HepG2 (cell line): ENCODE results near the gene HSPA1A. TPM values are rescaled to one million over a fixed set of nuclear protein-coding genes. Genes with fewer than 3 reads are reported as not detected.

Experiments used
- AHR ChIP-seq: IDR thresholded peaks from 2 replicates; pipeline ENCODE4 v1.6.1; 2018; ENCODE audit warnings: missing genetic modification reagents, missing compliant biosample characterization
- PAX8 ChIP-seq: sonication (generic); formaldehyde crosslinking; IDR thresholded peaks from 2 replicates; pipeline ENCODE4 v1.8.0; 2022; ENCODE audit warnings: mild to moderate bottlenecking, missing genetic modification reagents, borderline replicate concordance
- RAD21 ChIP-seq: fragments of 450-650 bp; formaldehyde crosslinking; IDR thresholded peaks from 2 replicates; pipeline ENCODE4 v1.5.0; 2020; ENCODE audit warnings: mild to moderate bottlenecking
- TCF7L2 ChIP-seq: IDR thresholded peaks from 2 replicates; pipeline ENCODE4 v1.6.1; 2011; ENCODE audit warnings: mild to moderate bottlenecking, low read depth, low read length, moderate library complexity
- YEATS2 ChIP-seq: sonication (generic); formaldehyde crosslinking; IDR thresholded peaks from 2 replicates; pipeline ENCODE4 v1.4.0; 2020; ENCODE audit warnings: missing genetic modification reagents, borderline replicate concordance
- ZFAT ChIP-seq: sonication (generic); formaldehyde crosslinking; conservative IDR thresholded peaks from 2 replicates; pipeline ENCODE4 v1.8.1; 2023; ENCODE audit warnings: missing genetic modification reagents, inconsistent platforms
- ZNF333 ChIP-seq: sonication (generic); formaldehyde crosslinking; IDR thresholded peaks from 2 replicates; pipeline ENCODE4 v1.4.0; 2020; ENCODE audit warnings: mild to moderate bottlenecking, missing genetic modification reagents, borderline replicate concordance
- ZNF570 ChIP-seq: sonication (generic); formaldehyde crosslinking; IDR thresholded peaks from 2 replicates; pipeline ENCODE4 v1.4.0; 2020; ENCODE audit warnings: mild to moderate bottlenecking, missing genetic modification reagents, borderline replicate concordance
- ZNF629 ChIP-seq: sonication (generic); formaldehyde crosslinking; conservative IDR thresholded peaks from 2 replicates; pipeline ENCODE4 v1.5.0; 2020; ENCODE audit warnings: missing genetic modification reagents
- polyA plus RNA-seq, 8 experiments: library from polyadenylated mRNA; depleted of rRNA in 3 of 8; stranded (reverse) in 7 of 8; unstranded in 1 of 8; fragments of >200 nt; fragmentation: Illumina TruSeq in 4 of 8; extraction: Trizol in 4 of 8; gene quantifications; 2 replicates each; pipeline versions ENCODE4 v1.2.1 to v1.2.3, GENCODE V29; 2011 to 2016; ENCODE audit warnings: low read depth in 4 of 8, missing spikeins in 1 of 8, mixed read lengths in 1 of 8; ENCODE audit not compliant: insufficient read depth in 1 of 8
- total RNA-seq, 5 experiments: library from RNA; depleted of rRNA; stranded (reverse); fragments of >200 nt; fragmentation: Illumina TruSeq; extraction: Trizol; gene quantifications; 2 replicates each; pipeline ENCODE4 v1.2.3, GENCODE V29; 2016; ENCODE audit warnings: low read depth in 1 of 5
- TF ChIP-seq, protein P1 (sequence below): sonication (generic); formaldehyde crosslinking; IDR thresholded peaks from 2 replicates; pipeline ENCODE4 v1.4.0; 2020; ENCODE audit warnings: missing genetic modification reagents
- TF ChIP-seq, protein P2 (sequence below): sonication (generic); formaldehyde crosslinking; IDR thresholded peaks from 2 replicates; pipeline ENCODE4 v1.4.0; 2020; ENCODE audit warnings: mild to moderate bottlenecking, missing genetic modification reagents
- TF ChIP-seq, protein P3 (sequence below): sonication (generic); formaldehyde crosslinking; IDR thresholded peaks from 2 replicates; pipeline ENCODE4 v1.9.0; 2021; ENCODE audit warnings: missing genetic modification reagents, borderline replicate concordance
- TF ChIP-seq, protein P4 (sequence below): sonication (generic); formaldehyde crosslinking; IDR thresholded peaks from 2 replicates; pipeline ENCODE4 v1.5.1; 2020; ENCODE audit warnings: missing genetic modification reagents, mild to moderate bottlenecking, borderline replicate concordance
- TF ChIP-seq, protein P5 (sequence below): sonication (generic); formaldehyde crosslinking; IDR thresholded peaks from 2 replicates; pipeline ENCODE4 v1.5.0; 2020; ENCODE audit warnings: mild to moderate bottlenecking, missing genetic modification reagents

HSPA1A gene
- total and polyA plus RNA-seq, 2 of the 13 experiments (the other 11 are each of a cell fraction or from before 2014, with no cell fraction given): 44.5 to 85.0 TPM

DNA sequence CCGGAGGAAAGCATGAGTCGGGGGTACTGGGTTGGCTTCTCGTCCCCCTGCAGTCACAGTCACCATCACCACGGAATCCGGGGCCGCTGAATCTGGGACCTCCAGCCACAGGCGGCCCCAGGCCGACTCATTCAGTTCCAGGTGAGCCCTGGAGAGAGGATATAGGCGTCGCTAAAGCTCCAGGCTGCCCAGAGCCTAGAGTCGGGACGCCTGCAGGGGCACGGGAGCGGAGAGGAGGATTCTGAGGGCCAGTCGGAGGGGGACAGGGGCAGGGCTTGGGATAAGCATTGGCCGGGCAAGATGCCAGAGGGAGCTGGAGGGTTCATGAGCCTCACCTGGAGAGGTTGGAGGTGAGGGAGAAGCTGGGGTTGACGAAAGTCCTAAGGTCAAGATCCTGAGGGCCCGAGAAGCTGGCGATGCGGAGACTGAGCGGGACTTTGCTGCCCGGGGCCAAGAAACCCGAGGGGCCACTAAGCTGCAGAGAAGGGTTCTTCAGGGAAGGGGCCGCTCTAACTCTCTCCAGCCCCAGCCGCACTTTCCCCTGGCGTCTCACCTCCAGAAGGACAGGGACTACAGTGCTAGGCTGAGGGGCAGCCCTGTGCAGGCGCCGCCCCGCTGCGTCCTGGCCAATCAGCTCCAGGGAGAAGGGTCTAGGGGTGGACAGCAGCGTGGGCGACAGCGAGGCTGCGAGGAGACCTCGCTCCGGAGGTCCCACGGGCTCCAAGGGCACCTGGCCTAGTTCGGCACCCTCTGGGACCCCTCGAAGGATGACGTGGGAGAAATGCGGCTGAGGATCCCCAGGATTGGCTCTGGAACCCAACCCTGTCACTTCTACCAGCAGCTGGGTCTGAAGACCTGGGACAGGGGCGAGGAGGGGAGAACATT, 49.2 kb upstream of the HSPA1A start (continued):
- 0 out of 2 replicates have a peak, but pooled peaks have one; percentile 15 for TF ChIP-seq ZNF333
- TF ChIP-seq ZNF570: no peak
- no peak for TF ChIP-seq PAX8
- TF ChIP-seq, protein P1, sequence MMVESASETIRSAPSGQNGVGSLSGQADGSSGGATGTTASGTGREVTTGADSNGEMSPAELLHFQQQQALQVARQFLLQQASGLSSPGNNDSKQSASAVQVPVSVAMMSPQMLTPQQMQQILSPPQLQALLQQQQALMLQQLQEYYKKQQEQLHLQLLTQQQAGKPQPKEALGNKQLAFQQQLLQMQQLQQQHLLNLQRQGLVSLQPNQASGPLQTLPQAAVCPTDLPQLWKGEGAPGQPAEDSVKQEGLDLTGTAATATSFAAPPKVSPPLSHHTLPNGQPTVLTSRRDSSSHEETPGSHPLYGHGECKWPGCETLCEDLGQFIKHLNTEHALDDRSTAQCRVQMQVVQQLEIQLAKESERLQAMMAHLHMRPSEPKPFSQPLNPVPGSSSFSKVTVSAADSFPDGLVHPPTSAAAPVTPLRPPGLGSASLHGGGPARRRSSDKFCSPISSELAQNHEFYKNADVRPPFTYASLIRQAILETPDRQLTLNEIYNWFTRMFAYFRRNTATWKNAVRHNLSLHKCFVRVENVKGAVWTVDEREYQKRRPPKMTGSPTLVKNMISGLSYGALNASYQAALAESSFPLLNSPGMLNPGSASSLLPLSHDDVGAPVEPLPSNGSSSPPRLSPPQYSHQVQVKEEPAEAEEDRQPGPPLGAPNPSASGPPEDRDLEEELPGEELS (CRISPR knock-in tag): no peak
- TF ChIP-seq TCF7L2: no peak
- no peak for TF ChIP-seq ZNF629 (CRISPR knock-in tag)
- TF ChIP-seq, protein P2, sequence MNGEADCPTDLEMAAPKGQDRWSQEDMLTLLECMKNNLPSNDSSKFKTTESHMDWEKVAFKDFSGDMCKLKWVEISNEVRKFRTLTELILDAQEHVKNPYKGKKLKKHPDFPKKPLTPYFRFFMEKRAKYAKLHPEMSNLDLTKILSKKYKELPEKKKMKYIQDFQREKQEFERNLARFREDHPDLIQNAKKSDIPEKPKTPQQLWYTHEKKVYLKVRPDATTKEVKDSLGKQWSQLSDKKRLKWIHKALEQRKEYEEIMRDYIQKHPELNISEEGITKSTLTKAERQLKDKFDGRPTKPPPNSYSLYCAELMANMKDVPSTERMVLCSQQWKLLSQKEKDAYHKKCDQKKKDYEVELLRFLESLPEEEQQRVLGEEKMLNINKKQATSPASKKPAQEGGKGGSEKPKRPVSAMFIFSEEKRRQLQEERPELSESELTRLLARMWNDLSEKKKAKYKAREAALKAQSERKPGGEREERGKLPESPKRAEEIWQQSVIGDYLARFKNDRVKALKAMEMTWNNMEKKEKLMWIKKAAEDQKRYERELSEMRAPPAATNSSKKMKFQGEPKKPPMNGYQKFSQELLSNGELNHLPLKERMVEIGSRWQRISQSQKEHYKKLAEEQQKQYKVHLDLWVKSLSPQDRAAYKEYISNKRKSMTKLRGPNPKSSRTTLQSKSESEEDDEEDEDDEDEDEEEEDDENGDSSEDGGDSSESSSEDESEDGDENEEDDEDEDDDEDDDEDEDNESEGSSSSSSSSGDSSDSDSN (CRISPR knock-in tag): no peak
- TF ChIP-seq AHR: 0 out of 2 replicates have a peak, but pooled peaks have one; percentile 10
- TF ChIP-seq, protein P3, sequence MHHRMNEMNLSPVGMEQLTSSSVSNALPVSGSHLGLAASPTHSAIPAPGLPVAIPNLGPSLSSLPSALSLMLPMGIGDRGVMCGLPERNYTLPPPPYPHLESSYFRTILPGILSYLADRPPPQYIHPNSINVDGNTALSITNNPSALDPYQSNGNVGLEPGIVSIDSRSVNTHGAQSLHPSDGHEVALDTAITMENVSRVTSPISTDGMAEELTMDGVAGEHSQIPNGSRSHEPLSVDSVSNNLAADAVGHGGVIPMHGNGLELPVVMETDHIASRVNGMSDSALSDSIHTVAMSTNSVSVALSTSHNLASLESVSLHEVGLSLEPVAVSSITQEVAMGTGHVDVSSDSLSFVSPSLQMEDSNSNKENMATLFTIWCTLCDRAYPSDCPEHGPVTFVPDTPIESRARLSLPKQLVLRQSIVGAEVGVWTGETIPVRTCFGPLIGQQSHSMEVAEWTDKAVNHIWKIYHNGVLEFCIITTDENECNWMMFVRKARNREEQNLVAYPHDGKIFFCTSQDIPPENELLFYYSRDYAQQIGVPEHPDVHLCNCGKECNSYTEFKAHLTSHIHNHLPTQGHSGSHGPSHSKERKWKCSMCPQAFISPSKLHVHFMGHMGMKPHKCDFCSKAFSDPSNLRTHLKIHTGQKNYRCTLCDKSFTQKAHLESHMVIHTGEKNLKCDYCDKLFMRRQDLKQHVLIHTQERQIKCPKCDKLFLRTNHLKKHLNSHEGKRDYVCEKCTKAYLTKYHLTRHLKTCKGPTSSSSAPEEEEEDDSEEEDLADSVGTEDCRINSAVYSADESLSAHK (CRISPR knock-in tag): no peak
- peak; percentile 73; the same call in 1 of the 2 replicates for TF ChIP-seq YEATS2 (CRISPR knock-in tag)
- no peak for TF ChIP-seq ZFAT (CRISPR knock-in tag)
- TF ChIP-seq, protein P4, sequence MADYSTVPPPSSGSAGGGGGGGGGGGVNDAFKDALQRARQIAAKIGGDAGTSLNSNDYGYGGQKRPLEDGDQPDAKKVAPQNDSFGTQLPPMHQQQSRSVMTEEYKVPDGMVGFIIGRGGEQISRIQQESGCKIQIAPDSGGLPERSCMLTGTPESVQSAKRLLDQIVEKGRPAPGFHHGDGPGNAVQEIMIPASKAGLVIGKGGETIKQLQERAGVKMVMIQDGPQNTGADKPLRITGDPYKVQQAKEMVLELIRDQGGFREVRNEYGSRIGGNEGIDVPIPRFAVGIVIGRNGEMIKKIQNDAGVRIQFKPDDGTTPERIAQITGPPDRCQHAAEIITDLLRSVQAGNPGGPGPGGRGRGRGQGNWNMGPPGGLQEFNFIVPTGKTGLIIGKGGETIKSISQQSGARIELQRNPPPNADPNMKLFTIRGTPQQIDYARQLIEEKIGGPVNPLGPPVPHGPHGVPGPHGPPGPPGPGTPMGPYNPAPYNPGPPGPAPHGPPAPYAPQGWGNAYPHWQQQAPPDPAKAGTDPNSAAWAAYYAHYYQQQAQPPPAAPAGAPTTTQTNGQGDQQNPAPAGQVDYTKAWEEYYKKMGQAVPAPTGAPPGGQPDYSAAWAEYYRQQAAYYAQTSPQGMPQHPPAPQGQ: no peak
- 0 out of 2 replicates have a peak, but pooled peaks have one; percentile 8 for TF ChIP-seq RAD21 (CRISPR knock-in tag)
- TF ChIP-seq, protein P5, sequence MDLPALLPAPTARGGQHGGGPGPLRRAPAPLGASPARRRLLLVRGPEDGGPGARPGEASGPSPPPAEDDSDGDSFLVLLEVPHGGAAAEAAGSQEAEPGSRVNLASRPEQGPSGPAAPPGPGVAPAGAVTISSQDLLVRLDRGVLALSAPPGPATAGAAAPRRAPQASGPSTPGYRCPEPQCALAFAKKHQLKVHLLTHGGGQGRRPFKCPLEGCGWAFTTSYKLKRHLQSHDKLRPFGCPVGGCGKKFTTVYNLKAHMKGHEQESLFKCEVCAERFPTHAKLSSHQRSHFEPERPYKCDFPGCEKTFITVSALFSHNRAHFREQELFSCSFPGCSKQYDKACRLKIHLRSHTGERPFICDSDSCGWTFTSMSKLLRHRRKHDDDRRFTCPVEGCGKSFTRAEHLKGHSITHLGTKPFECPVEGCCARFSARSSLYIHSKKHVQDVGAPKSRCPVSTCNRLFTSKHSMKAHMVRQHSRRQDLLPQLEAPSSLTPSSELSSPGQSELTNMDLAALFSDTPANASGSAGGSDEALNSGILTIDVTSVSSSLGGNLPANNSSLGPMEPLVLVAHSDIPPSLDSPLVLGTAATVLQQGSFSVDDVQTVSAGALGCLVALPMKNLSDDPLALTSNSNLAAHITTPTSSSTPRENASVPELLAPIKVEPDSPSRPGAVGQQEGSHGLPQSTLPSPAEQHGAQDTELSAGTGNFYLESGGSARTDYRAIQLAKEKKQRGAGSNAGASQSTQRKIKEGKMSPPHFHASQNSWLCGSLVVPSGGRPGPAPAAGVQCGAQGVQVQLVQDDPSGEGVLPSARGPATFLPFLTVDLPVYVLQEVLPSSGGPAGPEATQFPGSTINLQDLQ (CRISPR knock-in tag): no peak
